Skeletal muscle satellite cell (primary cell): Measurements from ENCODE around the gene ALK.

Source experiments
- H3K27me3 ChIP-seq: 2 replicates; pipeline ENCODE4 v1.7.0; 2013; ENCODE audit warnings: low read length; ENCODE audit not compliant: control insufficient read depth, insufficient read depth
- H3K36me3 ChIP-seq: 2 replicates; pipeline ENCODE4 v1.7.0; 2013; ENCODE audit warnings: mild to moderate bottlenecking, control low read depth, low read length; ENCODE audit not compliant: insufficient read depth
- H3K4me1 ChIP-seq: 2 replicates; pipeline ENCODE4 v1.7.0; 2013; ENCODE audit warnings: low read length; ENCODE audit not compliant: control insufficient read depth, insufficient read depth
- H3K4me2 ChIP-seq: 2 replicates; pipeline ENCODE4 v1.7.0; 2013; ENCODE audit warnings: mild to moderate bottlenecking, low read length
- H3K4me3 ChIP-seq: 2 replicates; pipeline ENCODE4 v1.7.0; 2013; ENCODE audit warnings: low read length
- H3K9ac ChIP-seq: 2 replicates; pipeline ENCODE4 v1.7.0; 2013; ENCODE audit warnings: mild to moderate bottlenecking, low read depth, low read length, moderate library complexity
- H3K9me3 ChIP-seq: replicated peaks from 2 replicates; pipeline ENCODE4 v1.7.0; 2013; ENCODE audit warnings: mild to moderate bottlenecking, control low read depth, low read length

Gene ALK

GRCh38 chr2:29322011-29322410 is 599.4 kb downstream of the ALK start:
- H3K4me2 ChIP-seq, result no peak overlapping the region
- H3K9ac ChIP-seq, result no peak overlapping the region
- no peak overlapping the region for H3K4me3 ChIP-seq
- no peaks in the 10 kb centered on the region for H3K4me1 ChIP-seq
- H3K9me3 ChIP-seq, result no peaks in the 10 kb centered on the region
- peaks cover 5% of the 10 kb centered on the region for H3K27me3 ChIP-seq
- H3K36me3 ChIP-seq, result no peaks in the 10 kb centered on the region

GRCh38 chr2:29317801-29318485 is 603.4 kb downstream of the ALK start:
- H3K9ac ChIP-seq, result no peak overlapping the region
- no peak overlapping the region for H3K4me2 ChIP-seq
- peaks cover 7% of the 10 kb centered on the region for H3K27me3 ChIP-seq

GRCh38 chr2:29317077-29317517 is 604.3 kb downstream of the ALK start:
- H3K4me2 ChIP-seq, result no peak overlapping the region
- H3K4me1 ChIP-seq, result no peaks in the 10 kb centered on the region
- no peaks in the 10 kb centered on the region for H3K9me3 ChIP-seq
- no peaks in the 10 kb centered on the region for H3K36me3 ChIP-seq
- no peak overlapping the region for H3K4me3 ChIP-seq
- no peak overlapping the region for H3K9ac ChIP-seq
- H3K27me3 ChIP-seq, result peaks cover 7% of the 10 kb centered on the region

More at GRCh38 chr2:29317801-29318485, 603.4 kb downstream of the ALK start:
- no peaks in the 10 kb centered on the region for H3K36me3 ChIP-seq
- no peaks in the 10 kb centered on the region for H3K9me3 ChIP-seq
- no peaks in the 10 kb centered on the region for H3K4me1 ChIP-seq
- no peak overlapping the region for H3K4me3 ChIP-seq

GRCh38 chr2:29314816-29315571 is 606.4 kb downstream of the ALK start:
- Histone ChIP-seq H3K36me3 (no peaks in the 10 kb centered on the region), H3K27me3 (peaks cover 7% of the 10 kb centered on the region), H3K9me3 (no peaks in the 10 kb centered on the region), H3K9ac (no peak overlapping the region), H3K4me3 (no peak overlapping the region), H3K4me1 (no peaks in the 10 kb centered on the region), H3K4me2 (no peak overlapping the region)

GRCh38 chr2:29311458-29311857 is 609.9 kb downstream of the ALK start:
- H3K9ac ChIP-seq, result no peak overlapping the region
- H3K4me3 ChIP-seq, result no peak overlapping the region
- peaks cover 11% of the 10 kb centered on the region for H3K27me3 ChIP-seq
- H3K4me2 ChIP-seq, result no peak overlapping the region
- H3K4me1 ChIP-seq, result no peaks in the 10 kb centered on the region
- H3K36me3 ChIP-seq, result no peaks in the 10 kb centered on the region
- H3K9me3 ChIP-seq, result no peaks in the 10 kb centered on the region

GRCh38 chr2:29310650-29311348 is 610.6 kb downstream of the ALK start:
- Histone ChIP-seq H3K4me2 (no peak overlapping the region), H3K4me3 (no peak overlapping the region), H3K27me3 (peaks cover 7% of the 10 kb centered on the region), H3K9me3 (no peaks in the 10 kb centered on the region), H3K4me1 (no peaks in the 10 kb centered on the region), H3K9ac (no peak overlapping the region), H3K36me3 (no peaks in the 10 kb centered on the region)

DNA sequence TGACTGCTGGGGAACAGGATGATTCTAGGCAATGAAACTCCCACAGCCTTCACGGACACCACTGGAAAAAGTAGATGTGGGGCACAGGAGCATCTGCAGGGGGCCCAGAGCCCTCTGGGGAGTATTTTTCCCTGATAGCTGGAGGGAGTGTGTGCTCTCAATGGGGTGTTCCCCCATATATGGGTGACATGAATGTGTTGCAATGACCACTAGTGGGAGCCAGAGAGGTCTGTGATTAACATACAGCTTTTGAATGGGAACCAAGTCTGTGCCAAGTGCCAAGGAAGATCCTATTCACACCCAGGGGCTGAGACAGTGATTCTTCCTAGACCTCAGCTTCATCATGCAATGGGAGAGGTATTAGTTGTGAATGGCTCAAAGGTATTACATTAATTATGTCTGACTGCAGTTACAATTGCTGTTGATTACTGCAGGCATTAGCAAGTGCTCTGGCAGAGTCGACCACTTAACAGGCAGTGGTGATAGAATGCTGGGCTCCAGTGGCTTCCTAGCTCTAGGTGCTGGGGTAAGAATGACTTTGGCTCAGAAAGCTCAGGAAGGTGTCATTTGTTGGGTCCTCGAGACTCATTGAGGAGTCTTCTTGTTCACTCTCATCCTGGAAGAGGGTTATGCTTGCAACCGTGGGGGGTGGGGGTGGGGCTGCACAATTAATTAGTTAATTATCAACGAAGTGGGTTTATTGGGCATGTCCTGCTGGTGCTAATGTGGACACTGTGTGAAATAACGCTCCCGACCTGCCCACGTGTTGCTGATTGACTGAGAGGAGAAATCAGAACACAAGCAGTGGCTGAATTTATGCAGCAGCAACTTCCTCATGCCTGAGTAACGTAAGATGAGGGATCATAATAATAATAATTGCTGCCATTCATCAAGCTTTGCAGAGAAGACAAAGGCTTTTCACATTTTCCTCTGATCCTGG is 612.0 kb downstream of the ALK start:
- H3K9ac ChIP-seq, result no peak overlapping the region
- H3K4me1 ChIP-seq, result no peaks in the 10 kb centered on the region
- no peak overlapping the region for H3K4me3 ChIP-seq
- peaks cover 7% of the 10 kb centered on the region for H3K27me3 ChIP-seq
- H3K9me3 ChIP-seq, result no peaks in the 10 kb centered on the region
- no peak overlapping the region for H3K4me2 ChIP-seq
- no peaks in the 10 kb centered on the region for H3K36me3 ChIP-seq

GRCh38 chr2:29308366-29308765 is 613.0 kb downstream of the ALK start:
- Histone ChIP-seq H3K4me2 (no peak overlapping the region), H3K4me3 (no peak overlapping the region), H3K36me3 (no peaks in the 10 kb centered on the region), H3K27me3 (peaks cover 7% of the 10 kb centered on the region), H3K9ac (no peak overlapping the region), H3K4me1 (no peaks in the 10 kb centered on the region), H3K9me3 (no peaks in the 10 kb centered on the region)

- no peak overlapping the region for H3K4me2 ChIP-seq
- peaks cover 7% of the 10 kb centered on the region for H3K27me3 ChIP-seq
- no peaks in the 10 kb centered on the region for H3K4me1 ChIP-seq
- H3K4me3 ChIP-seq, result no peak overlapping the region
- no peaks in the 10 kb centered on the region for H3K9me3 ChIP-seq
- no peak overlapping the region for H3K9ac ChIP-seq
- no peaks in the 10 kb centered on the region for H3K36me3 ChIP-seq
Observed at GRCh38 chr2:29307519-29307918, 613.9 kb downstream of the ALK start.

DNA sequence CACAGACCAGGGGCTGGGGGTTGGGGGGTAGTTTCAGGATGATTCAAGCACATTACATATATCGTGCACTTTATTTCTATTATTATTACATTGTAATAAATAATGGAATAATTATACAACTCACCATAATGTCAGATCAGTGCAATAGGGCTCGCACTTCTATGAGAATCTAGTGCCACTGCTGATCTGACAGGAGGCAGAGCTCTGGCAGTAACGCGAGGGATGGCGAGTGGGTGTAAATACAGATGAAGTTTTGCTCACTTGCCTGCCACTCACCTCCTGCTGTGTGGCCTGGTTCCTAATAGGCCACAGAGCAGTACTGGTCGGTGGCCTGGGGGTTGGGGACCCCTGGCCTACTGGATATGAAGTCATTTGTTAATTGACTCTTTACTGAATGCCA is 615.6 kb downstream of the ALK start:
- peaks cover 17% of the 10 kb centered on the region for H3K27me3 ChIP-seq
- H3K4me3 ChIP-seq, result no peak overlapping the region
- H3K9ac ChIP-seq, result no peak overlapping the region
- H3K4me1 ChIP-seq, result no peaks in the 10 kb centered on the region
- H3K4me2 ChIP-seq, result no peak overlapping the region
- no peaks in the 10 kb centered on the region for H3K36me3 ChIP-seq
- no peaks in the 10 kb centered on the region for H3K9me3 ChIP-seq
